Osteoblast (primary cell): Measurements from ENCODE around the gene DTNBP1. TPM values are rescaled to one million over a fixed set of nuclear protein-coding genes. Genes with fewer than 3 reads are reported as not detected.

Source experiments
- DNase-seq: peaks from one replicate; pipeline ENCODE4 v3.0.0; 2011; ENCODE audit warnings: low spot score, mixed read lengths; ENCODE audit not compliant: insufficient read length; ENCODE audit errors: missing footprints
- H2AFZ ChIP-seq: 2 replicates; pipeline ENCODE4 v1.6.0; 2011; ENCODE audit warnings: mild to moderate bottlenecking, low read length
- H3K27ac ChIP-seq: 2 replicates; pipeline ENCODE4 v1.5.1; 2011; ENCODE audit warnings: mild to moderate bottlenecking, low read depth, low read length, moderate library complexity
- H3K27me3 ChIP-seq: 2 replicates; pipeline ENCODE4 v1.6.0; 2012; ENCODE audit warnings: mild to moderate bottlenecking, control low read depth, inconsistent platforms, low read length, moderate library complexity; ENCODE audit not compliant: insufficient read depth
- H3K36me3 ChIP-seq: 2 replicates; pipeline ENCODE4 v1.5.1; 2011; ENCODE audit warnings: mild to moderate bottlenecking, low read length, control low read depth, moderate library complexity; ENCODE audit not compliant: insufficient read depth
- H3K4me1 ChIP-seq: 2 replicates; pipeline ENCODE4 v1.5.1; 2011; ENCODE audit warnings: mild to moderate bottlenecking, low read length, control low read depth, moderate library complexity; ENCODE audit not compliant: insufficient read depth
- H3K4me2 ChIP-seq: 2 replicates; pipeline ENCODE4 v1.6.0; 2011; ENCODE audit warnings: mild to moderate bottlenecking, low read length; ENCODE audit not compliant: insufficient read depth
- H3K4me3 ChIP-seq: fragments of 200-600 bp; sonication (generic); 3 replicates; pipeline ENCODE4 v1.5.1; 2012; ENCODE audit warnings: mild to moderate bottlenecking, low read length, inconsistent platforms; ENCODE audit not compliant: insufficient read depth
- H3K79me2 ChIP-seq: 2 replicates; pipeline ENCODE4 v1.6.0; 2012; ENCODE audit warnings: mild to moderate bottlenecking, low read length, control low read depth, inconsistent platforms; ENCODE audit not compliant: insufficient read depth
- H3K9me3 ChIP-seq: 2 replicates; pipeline ENCODE4 v1.5.1; 2011; ENCODE audit warnings: low read depth, low read length, control low read depth
- H4K20me1 ChIP-seq: 2 replicates; pipeline ENCODE4 v1.6.0; 2012; ENCODE audit warnings: mild to moderate bottlenecking, low read length, control low read depth; ENCODE audit not compliant: insufficient read depth
- total RNA-seq: library from RNA; depleted of rRNA; stranded (reverse); fragments of >200 nt; gene quantifications from 2 replicates; pipeline ENCODE4 v1.2.3, GENCODE V29; 2012
- TF ChIP-seq, protein P1 (sequence below): IDR thresholded peaks from 2 replicates; pipeline ENCODE4 v1.5.1; 2011; ENCODE audit warnings: mild to moderate bottlenecking, low read depth, low read length, moderate library complexity; ENCODE audit errors: extremely low read depth

DTNBP1 gene
- total RNA-seq, 1 donor = 5.8 TPM

DNA sequence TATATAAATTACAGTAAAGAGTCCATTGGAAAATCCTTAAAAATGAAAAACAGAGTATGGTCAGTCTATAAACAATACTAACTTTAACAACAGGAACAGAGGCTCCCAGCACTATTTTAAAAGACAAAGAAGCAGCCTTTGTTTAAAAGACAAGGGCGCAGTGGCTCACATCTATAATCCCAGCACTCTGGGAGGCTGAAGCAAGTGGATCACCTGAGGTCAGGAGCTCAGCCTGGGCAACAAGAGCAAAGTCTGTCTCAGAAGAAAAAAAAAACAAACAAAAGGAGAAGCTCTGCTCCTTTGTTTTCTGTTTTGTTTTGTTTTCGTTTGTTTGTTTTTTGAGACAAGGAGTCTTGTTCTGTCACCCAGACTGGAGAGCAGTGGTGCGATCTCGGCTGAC, 89.4 kb downstream of the DTNBP1 start:
- Histone ChIP-seq H4K20me1 (no peaks in the 10 kb centered on the region), H3K79me2 (no peaks in the 10 kb centered on the region), H3K4me1 (no peaks in the 10 kb centered on the region), H2AFZ (no peak overlapping the region), H3K27ac (no peak overlapping the region), H3K4me2 (no peak overlapping the region), H3K36me3 (no peaks in the 10 kb centered on the region), H3K27me3 (no peaks in the 10 kb centered on the region), H3K9me3 (no peaks in the 10 kb centered on the region), H3K4me3 (no peak overlapping the region)
- DNase-seq = no peak
- TF ChIP-seq, protein P1, sequence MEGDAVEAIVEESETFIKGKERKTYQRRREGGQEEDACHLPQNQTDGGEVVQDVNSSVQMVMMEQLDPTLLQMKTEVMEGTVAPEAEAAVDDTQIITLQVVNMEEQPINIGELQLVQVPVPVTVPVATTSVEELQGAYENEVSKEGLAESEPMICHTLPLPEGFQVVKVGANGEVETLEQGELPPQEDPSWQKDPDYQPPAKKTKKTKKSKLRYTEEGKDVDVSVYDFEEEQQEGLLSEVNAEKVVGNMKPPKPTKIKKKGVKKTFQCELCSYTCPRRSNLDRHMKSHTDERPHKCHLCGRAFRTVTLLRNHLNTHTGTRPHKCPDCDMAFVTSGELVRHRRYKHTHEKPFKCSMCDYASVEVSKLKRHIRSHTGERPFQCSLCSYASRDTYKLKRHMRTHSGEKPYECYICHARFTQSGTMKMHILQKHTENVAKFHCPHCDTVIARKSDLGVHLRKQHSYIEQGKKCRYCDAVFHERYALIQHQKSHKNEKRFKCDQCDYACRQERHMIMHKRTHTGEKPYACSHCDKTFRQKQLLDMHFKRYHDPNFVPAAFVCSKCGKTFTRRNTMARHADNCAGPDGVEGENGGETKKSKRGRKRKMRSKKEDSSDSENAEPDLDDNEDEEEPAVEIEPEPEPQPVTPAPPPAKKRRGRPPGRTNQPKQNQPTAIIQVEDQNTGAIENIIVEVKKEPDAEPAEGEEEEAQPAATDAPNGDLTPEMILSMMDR = no peak

DNA sequence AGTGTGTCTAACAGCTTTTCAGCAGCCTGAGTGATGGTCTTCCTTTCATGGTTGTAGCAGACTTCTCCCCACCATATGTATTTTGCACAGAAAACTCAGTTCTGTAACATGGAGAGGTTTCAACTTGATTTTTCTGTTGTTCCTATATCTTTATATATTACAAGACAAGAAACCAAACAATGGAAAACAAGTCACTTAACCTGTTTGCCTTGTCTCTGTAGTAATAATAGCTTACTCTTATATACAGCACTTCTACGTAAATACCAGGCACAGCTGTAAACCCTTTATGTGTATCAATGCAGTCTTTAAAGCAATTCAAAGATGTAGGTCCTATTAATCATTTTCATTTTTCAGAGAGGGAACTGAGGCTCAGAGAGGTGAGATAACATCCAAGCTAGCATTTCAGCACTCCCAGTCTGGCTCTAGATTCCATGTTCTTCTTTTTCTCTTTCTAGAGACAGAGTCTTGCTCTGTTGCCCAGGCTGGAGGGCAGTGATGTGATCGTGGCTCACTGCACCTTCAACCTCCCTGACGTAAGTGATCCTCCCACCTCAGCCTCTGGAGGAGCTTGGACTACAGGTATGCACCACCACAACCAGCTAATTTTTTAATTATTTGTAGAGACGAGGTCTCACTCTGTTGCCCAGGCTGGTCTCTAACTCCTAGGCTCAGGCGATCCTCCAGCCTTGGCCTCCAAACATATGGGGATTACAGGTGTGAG, 90.4 kb downstream of the DTNBP1 start:
- Histone ChIP-seq H3K79me2 (no peaks in the 10 kb centered on the region), H3K27ac (no peak overlapping the region), H3K4me3 (no peak overlapping the region), H3K4me2 (no peak overlapping the region), H4K20me1 (no peaks in the 10 kb centered on the region), H3K9me3 (no peaks in the 10 kb centered on the region), H3K27me3 (no peaks in the 10 kb centered on the region), H2AFZ (no peak overlapping the region), H3K4me1 (no peaks in the 10 kb centered on the region), H3K36me3 (no peaks in the 10 kb centered on the region)
- no peak for DNase-seq
- TF ChIP-seq, protein P1 = no peak

GRCh38 chr6:15570171-15570570, 92.7 kb downstream of the DTNBP1 start:
- Histone ChIP-seq H3K27ac (no peak overlapping the region), H3K4me3 (no peak overlapping the region), H3K4me2 (no peak overlapping the region), H3K4me1 (no peaks in the 10 kb centered on the region), H2AFZ (no peak overlapping the region), H3K9me3 (no peaks in the 10 kb centered on the region), H4K20me1 (no peaks in the 10 kb centered on the region), H3K27me3 (no peaks in the 10 kb centered on the region), H3K36me3 (no peaks in the 10 kb centered on the region), H3K79me2 (no peaks in the 10 kb centered on the region)
- TF ChIP-seq, protein P1 = no peak
- DNase-seq = no peak

GRCh38 chr6:15569035-15569995, 93.5 kb downstream of the DTNBP1 start:
- no peaks in the 10 kb centered on the region for H3K79me2 ChIP-seq

More at GRCh38 chr6:15569035-15569995, 93.5 kb downstream of the DTNBP1 start:
- H2AFZ ChIP-seq = peak overlapping the region; percentile 43
- H3K9me3 ChIP-seq = no peaks in the 10 kb centered on the region
- H3K4me2 ChIP-seq = peak overlapping the region; percentile 49
- H3K27ac ChIP-seq = no peak overlapping the region
- TF ChIP-seq, protein P1 = no peak
- no peaks in the 10 kb centered on the region for H3K4me1 ChIP-seq
- no peak overlapping the region for H3K4me3 ChIP-seq
- H3K27me3 ChIP-seq = no peaks in the 10 kb centered on the region
- no peak for DNase-seq
- no peaks in the 10 kb centered on the region for H4K20me1 ChIP-seq
- no peaks in the 10 kb centered on the region for H3K36me3 ChIP-seq
